Progenitor cell of endocrine pancreas (in vitro differentiated cells): ENCODE measurements around the gene SLC38A11. TPM values are rescaled to one million over a fixed set of nuclear protein-coding genes. Genes with fewer than 3 reads are reported as not detected.

Experiments used
- DNase-seq: peaks from one replicate; pipeline ENCODE4 v3.0.0; 2021; ENCODE audit warnings: low spot score; ENCODE audit not compliant: unreplicated experiment
- H3K27ac Mint-ChIP-seq: 2 replicates; pipeline ENCODE4 v1.8.0; 2021; ENCODE audit warnings: mild to moderate bottlenecking, moderate library complexity, mixed read lengths
- H3K27me3 Mint-ChIP-seq: 2 replicates; pipeline ENCODE4 v1.8.0; 2021; ENCODE audit warnings: mixed read lengths
- H3K36me3 Mint-ChIP-seq: 2 replicates; pipeline ENCODE4 v1.8.0; 2022; ENCODE audit warnings: mixed read lengths; ENCODE audit not compliant: insufficient read depth
- H3K4me1 Mint-ChIP-seq: 2 replicates; pipeline ENCODE4 v1.8.0; 2021; ENCODE audit warnings: low read depth, mixed read lengths
- H3K4me3 Mint-ChIP-seq: 2 replicates; pipeline ENCODE4 v1.8.0; 2021; ENCODE audit warnings: low read depth, mild to moderate bottlenecking, moderate library complexity, mixed read lengths
- H3K9me3 Mint-ChIP-seq: 2 replicates; pipeline ENCODE4 v1.8.0; 2021; ENCODE audit warnings: low read depth, mixed read lengths
- CTCF ChIP-seq: fragments of 200-600 bp; sonication (generic); IDR thresholded peaks from one replicate; pipeline ENCODE4 v1.5.0; 2021; ENCODE audit warnings: antibody characterized with exemption, mild to moderate bottlenecking; ENCODE audit not compliant: unreplicated experiment
- total RNA-seq: library from RNA; stranded (reverse); gene quantifications from 2 replicates; pipeline ENCODE4 v1.2.1, GENCODE V29; 2021

The SLC38A11 gene
- total RNA-seq, 1 donor from 2014 or later: 20.1 TPM

GRCh38 chr2:164932377-164932776 lies 22.9 kb downstream of the SLC38A11 start:
- no peak for DNase-seq
- Mint-ChIP-seq H3K36me3 (peaks cover 31% of the 10 kb centered on the region), H3K4me1 (peaks cover 34% of the 10 kb centered on the region), H3K4me3 (no peak overlapping the region), H3K27me3 (no peaks in the 10 kb centered on the region), H3K27ac (no peak overlapping the region), H3K9me3 (peaks cover 36% of the 10 kb centered on the region)
- TF ChIP-seq CTCF: no peak

- peaks cover 5% of the 10 kb centered on the region for H3K4me1 Mint-ChIP-seq
- H3K36me3 Mint-ChIP-seq: peaks cover 36% of the 10 kb centered on the region
- H3K27ac Mint-ChIP-seq: no peak overlapping the region
- TF ChIP-seq CTCF: no peak
- H3K27me3 Mint-ChIP-seq: no peaks in the 10 kb centered on the region
- peaks cover 38% of the 10 kb centered on the region for H3K9me3 Mint-ChIP-seq
- no peak for DNase-seq
- H3K4me3 Mint-ChIP-seq: no peak overlapping the region
Measured at GRCh38 chr2:164928101-164928673, 27.1 kb downstream of the SLC38A11 start.

GRCh38 chr2:164922134-164922533 lies 33.2 kb downstream of the SLC38A11 start:
- no peak for DNase-seq
- Mint-ChIP-seq H3K36me3 (peaks cover 5% of the 10 kb centered on the region), H3K27ac (peak overlapping the region; percentile 26), H3K9me3 (peaks cover 4% of the 10 kb centered on the region), H3K27me3 (no peaks in the 10 kb centered on the region), H3K4me1 (peaks cover 13% of the 10 kb centered on the region), H3K4me3 (no peak overlapping the region)
- no peak for TF ChIP-seq CTCF

- Mint-ChIP-seq H3K36me3 (peaks cover 3% of the 10 kb centered on the region), H3K27me3 (no peaks in the 10 kb centered on the region), H3K4me1 (peaks cover 27% of the 10 kb centered on the region), H3K4me3 (no peak overlapping the region), H3K9me3 (peaks cover 4% of the 10 kb centered on the region), H3K27ac (no peak overlapping the region)
- no peak for DNase-seq
- TF ChIP-seq CTCF: no peak
Measured at GRCh38 chr2:164920430-164920829, 34.9 kb downstream of the SLC38A11 start.

- no peaks in the 10 kb centered on the region for H3K27me3 Mint-ChIP-seq
- H3K36me3 Mint-ChIP-seq: no peaks in the 10 kb centered on the region
- H3K9me3 Mint-ChIP-seq: no peaks in the 10 kb centered on the region
- no peak overlapping the region for H3K4me3 Mint-ChIP-seq
- peaks cover 53% of the 10 kb centered on the region for H3K4me1 Mint-ChIP-seq
- DNase-seq: peak; percentile 22
- peak; percentile 69 for TF ChIP-seq CTCF
- H3K27ac Mint-ChIP-seq: peak overlapping the region; percentile 93
Measured at GRCh38 chr2:164917296-164917903, 37.9 kb downstream of the SLC38A11 start.
